Measurements from ENCODE around the gene PLEKHM2. TPM values are rescaled to one million over a fixed set of nuclear protein-coding genes. Genes with fewer than 3 reads are reported as not detected.

Gene PLEKHM2
- total and polyA plus RNA-seq, 2 of the 8 experiments (the other 6 are each of a cell fraction or from before 2014, with no cell fraction given) = 38.3 to 47.6 TPM

- no peak for DNase-seq (ENCODE audit: low read depth in 1 of 2, low spot score in 2 of 2)
- Histone ChIP-seq H3K18ac (ENCODE audit: extremely low read depth, low read length) (no peak overlapping the region), H3K79me1 (ENCODE audit: low read depth, low read length) (peaks cover 5% of the 10 kb centered on the region), H3K23ac (ENCODE audit: insufficient read length) (no peak overlapping the region), H2AFZ (ENCODE audit: low read length) (no peak overlapping the region), H2BK20ac (ENCODE audit: low read length) (no peak overlapping the region), H2BK15ac (ENCODE audit: low read length) (no peak overlapping the region), H3K36me3 (ENCODE audit: control insufficient read depth in 2 of 4, insufficient read depth in 4 of 4, low read length in 3 of 4) (no peaks in the 10 kb centered on the region), H2BK5ac (ENCODE audit: low read depth, low read length) (no peak overlapping the region), H4K8ac (ENCODE audit: extremely low read depth, insufficient read depth, low read length) (no peak overlapping the region), H3K9me3 (ENCODE audit: insufficient read depth in 2 of 2, low read depth in 1 of 2, low read length in 1 of 2) (no peaks in the 10 kb centered on the region), H3K56ac (replicated peaks; ENCODE audit: insufficient read length, low read depth, low read length) (no peak overlapping the region), H2BK12ac (ENCODE audit: low read depth, low read length) (no peak overlapping the region), H3K9ac (replicated peaks in 1 of 4; ENCODE audit: extremely low read depth in 1 of 4, low read depth in 3 of 4, low read length in 3 of 4) (no peak overlapping the region), H2AK5ac (ENCODE audit: low read depth, low read length) (no peak overlapping the region), H4K5ac (ENCODE audit: insufficient read length, low read depth, low read length) (no peak overlapping the region), H3K14ac (ENCODE audit: insufficient read length) (no peak overlapping the region), H4K20me1 (replicated peaks in 1 of 2; ENCODE audit: control insufficient read depth in 1 of 2, insufficient read depth in 2 of 2, low read length in 2 of 2) (no peaks in the 10 kb centered on the region), H3K27me3 (replicated peaks in 1 of 4; ENCODE audit: control insufficient read depth in 3 of 4, extremely low read depth in 1 of 4, insufficient read depth in 3 of 4, low read length in 3 of 4) (no peaks in the 10 kb centered on the region), H3K4me3 (ENCODE audit: extremely low read depth in 1 of 4, insufficient read depth in 2 of 4, low read depth in 3 of 4, low read length in 4 of 4) (no peak overlapping the region), H3K79me2 (ENCODE audit: control insufficient read depth in 1 of 2, insufficient read depth in 2 of 2, low read length in 2 of 2) (peaks cover 0 to 18% of the 10 kb centered on the region in 2 experiments; a peak in 2 of 4 replicates), H2BK120ac (replicated peaks; ENCODE audit: low read depth, low read length) (no peak overlapping the region), H3K27ac (ENCODE audit: low read depth, low read length) (no peak overlapping the region), H3K4me2 (ENCODE audit: insufficient read depth in 1 of 2, low read depth in 2 of 2, low read length in 2 of 2) (peak overlapping the region in 1 of 2 experiments; percentile 80; a peak in 2 of 4 replicates), H3K4ac (replicated peaks; ENCODE audit: insufficient read length, low read depth, low read length) (no peak overlapping the region), H4K91ac (replicated peaks; ENCODE audit: insufficient read length, low read length) (no peak overlapping the region), H3K23me2 (ENCODE audit: low read depth, low read length) (peaks cover 10% of the 10 kb centered on the region; the same call in 1 of the 2 replicates), H3K4me1 (replicated peaks in 1 of 4; ENCODE audit: control insufficient read depth in 3 of 4, insufficient read depth in 4 of 4, low read length in 3 of 4) (peaks cover 14 to 33% (median 26%) of the 10 kb centered on the region in 4 experiments)
- POLR2A ChIA-PET (ENCODE audit: partially characterized antibody) = interaction anchor here (0.8 to 2.4 kb wide), 4 partner anchors 8 to 196 kb away, joined by 3 to 8 read pairs (median 4); partner anchors contain the start of gene TMEM82
- FAIRE-seq = no peak
- CTCF ChIA-PET (ENCODE audit: partially characterized antibody) = interaction anchor here (0.8 to 1.2 kb wide), 3 partner anchors 8 to 36 kb away, joined by 4 to 5 read pairs (median 5); no protein-coding TSS in a partner anchor
- no peak for TF ChIP-seq BACH1 (IDR thresholded peaks at IDR 0.05; ENCODE audit: low read length)
- WGBS, 2 experiments (ENCODE audit: extremely low coverage in 1 of 2, insufficient coverage in 1 of 2, insufficient read length in 1 of 2, insufficient replicate concordance in 2 of 2, low coverage in 1 of 2, low lambda C conversion rate in 2 of 2, missing lambda C conversion rate in 1 of 2) = 82% methylated on average over 4 of the region's 4 CpGs; no CpG with 5 or more reads in 1 of the 2 experiments
Observed at GRCh38 chr1:15755646-15756040, 71.5 kb downstream of the PLEKHM2 start.

All from H1 (cell line).